GM12878 (cell line): ENCODE data around the gene CLTCL1.

Experiments used
- CEBPZ ChIP-seq: fragments of 150-350 bp; IDR thresholded peaks from 2 replicates; pipeline ENCODE4 v1.6.1; 2016; ENCODE audit warnings: low read depth, low read length
- CTCF ChIP-seq, 3 experiments: IDR thresholded peaks in 2 of 3; conservative IDR thresholded peaks in 1 of 3; 2 replicates each; pipeline ENCODE4 v1.5.1; 2011; ENCODE audit warnings: low read depth in 3 of 3, low read length in 3 of 3, mild to moderate bottlenecking in 3 of 3, control low read depth in 2 of 3, moderate library complexity in 2 of 3, inconsistent platforms in 1 of 3, mixed read lengths in 1 of 3; ENCODE audit not compliant: control insufficient read depth in 2 of 3, insufficient read depth in 1 of 3; ENCODE audit errors: extremely low read depth in 1 of 3
- ELK1 ChIP-seq: IDR thresholded peaks from 2 replicates; pipeline ENCODE4 v1.6.1; 2012; ENCODE audit warnings: low read depth, low read length, improper control_type of control experiment
- EZH2 ChIP-seq: IDR thresholded peaks from 2 replicates; pipeline ENCODE4 v1.6.1; 2012; ENCODE audit warnings: low read depth, mild to moderate bottlenecking, control low read depth, inconsistent platforms, low read length, borderline replicate concordance; ENCODE audit not compliant: control insufficient read depth
- JUNB ChIP-seq: IDR thresholded peaks from 2 replicates; pipeline ENCODE4 v1.6.1; 2016; ENCODE audit warnings: antibody characterized with exemption, mild to moderate bottlenecking
- JUND ChIP-seq: IDR thresholded peaks from 2 replicates; pipeline ENCODE4 v1.6.1; 2012; ENCODE audit warnings: low read depth, mild to moderate bottlenecking, low read length, improper control_type of control experiment, moderate library complexity
- LARP7 ChIP-seq: fragments of 450-650 bp; IDR thresholded peaks from 2 replicates; pipeline ENCODE4 v1.6.1; 2017; ENCODE audit warnings: mild to moderate bottlenecking
- MYC ChIP-seq: IDR thresholded peaks from 2 replicates; pipeline ENCODE4 v1.6.1; 2011; ENCODE audit warnings: mild to moderate bottlenecking, low read length, moderate library complexity, inconsistent platforms; ENCODE audit not compliant: insufficient read depth, insufficient replicate concordance, insufficient read length, severe bottlenecking
- NFXL1 ChIP-seq: fragments of 450-650 bp; IDR thresholded peaks from 2 replicates; pipeline ENCODE4 v1.6.1; 2017; ENCODE audit warnings: antibody characterized with exemption, mild to moderate bottlenecking, borderline replicate concordance
- POLR2A ChIP-seq: IDR thresholded peaks from 2 replicates; pipeline ENCODE4 v1.6.1; 2011; ENCODE audit warnings: low read depth, mild to moderate bottlenecking, low read length
- POLR2AphosphoS5 ChIP-seq: IDR thresholded peaks from 2 replicates; pipeline ENCODE4 v1.6.1; 2011; ENCODE audit warnings: mild to moderate bottlenecking, low read length, inconsistent platforms
- SMC3 ChIP-seq: IDR thresholded peaks from 2 replicates; pipeline ENCODE4 v1.6.1; 2011; ENCODE audit warnings: low read length, improper control_type of control experiment, borderline replicate concordance
- ZNF24 ChIP-seq: fragments of 450-650 bp; IDR thresholded peaks from 2 replicates; pipeline ENCODE4 v1.6.1; 2017; ENCODE audit warnings: antibody characterized with exemption, mild to moderate bottlenecking

- TF ChIP-seq CTCF (IDR thresholded peaks at IDR 0.05 in 2 of 3, conservative IDR thresholded peaks at IDR 0.05 in 1 of 3; ENCODE audit: control insufficient read depth in 2 of 3, extremely low read depth in 1 of 3, insufficient read depth in 1 of 3, low read depth in 3 of 3, low read length in 3 of 3) (no peak), SMC3 (no peak), POLR2AphosphoS5 (no peak), JUND (no peak), CEBPZ (no peak), MYC (no peak), NFXL1 (no peak), EZH2 (no peak), ELK1 (no peak), ZNF24 (no peak), POLR2A (peak; percentile 12; the same call in 1 of the 2 replicates), LARP7 (no peak), JUNB (no peak)
Measured at GRCh38 chr22:19177164-19178064, 114.1 kb downstream of the CLTCL1 start.
